PC-9 (cell line): ENCODE data around the gene RGS3. TPM values are rescaled to one million over a fixed set of nuclear protein-coding genes. Genes with fewer than 3 reads are reported as not detected.

Experiments used
- BruUV-seq: library from RNA; stranded (reverse); fragments of 400-500 nt; replicated peaks from 2 replicates; lab custom pipeline; 2021; lab: Mats Ljungman, UMichigan
- CTCF ChIA-PET: fragments of 300-600 bp; sonication (Branson Sonifier 250); formaldehyde crosslinking; loops from one replicate; lab custom pipeline; 2022; ENCODE audit warnings: antibody characterized with exemption; lab: Charles Lee
- POLR2A ChIA-PET: fragments of 300-600 bp; sonication (Branson Sonifier 250); formaldehyde crosslinking; loops from one replicate; lab custom pipeline; 2022; ENCODE audit warnings: antibody characterized with exemption; ENCODE audit not compliant: unreplicated experiment; lab: Charles Lee
- DNase-seq, 2 experiments: peaks; one replicate each; pipeline versions ENCODE4 v3.0.0 to v3.0.0-alpha.2; 2015 to 2022; ENCODE audit warnings: mixed read lengths in 1 of 2
- H2AFZ ChIP-seq: fragments of 200-600 bp; sonication (generic); 2 replicates; pipeline ENCODE4 v1.8.1; 2017; ENCODE audit warnings: antibody characterized with exemption
- H3F3A ChIP-seq: fragments of 200-600 bp; sonication (generic); 2 replicates; pipeline ENCODE4 v1.8.1; 2017; ENCODE audit warnings: antibody characterized with exemption, mild to moderate bottlenecking, low read depth; ENCODE audit not compliant: insufficient read depth
- H3K27ac ChIP-seq: fragments of 200-600 bp; sonication (generic); 2 replicates; pipeline ENCODE4 v1.6.1; 2016; ENCODE audit warnings: mixed run types
- H3K27me3 ChIP-seq: fragments of 200-600 bp; sonication (generic); 2 replicates; pipeline ENCODE4 v1.6.1; 2016; ENCODE audit warnings: low read depth, mixed run types; ENCODE audit not compliant: insufficient read depth
- H3K36me3 ChIP-seq: fragments of 200-600 bp; sonication (generic); 2 replicates; pipeline ENCODE4 v1.6.1; 2016; ENCODE audit warnings: low read depth, mixed run types
- H3K4me1 ChIP-seq: fragments of 200-600 bp; sonication (generic); replicated peaks from 2 replicates; pipeline ENCODE4 v1.6.1; 2016; ENCODE audit warnings: mixed run types; ENCODE audit not compliant: insufficient read depth
- H3K4me2 ChIP-seq: fragments of 200-600 bp; sonication (generic); 2 replicates; pipeline ENCODE4 v1.6.1; 2017; ENCODE audit warnings: mixed run types
- H3K4me3 ChIP-seq: fragments of 200-600 bp; sonication (generic); 2 replicates; pipeline ENCODE4 v1.6.1; 2016; ENCODE audit warnings: mixed run types
- H3K79me2 ChIP-seq: fragments of 200-600 bp; sonication (generic); 2 replicates; pipeline ENCODE4 v1.6.1; 2017; ENCODE audit warnings: low read depth, mixed run types
- H3K9me2 ChIP-seq: fragments of 200-600 bp; sonication (generic); 2 replicates; pipeline ENCODE4 v1.8.1; 2017; ENCODE audit warnings: mild to moderate bottlenecking; ENCODE audit not compliant: insufficient read depth
- H3K9me3 ChIP-seq: fragments of 200-600 bp; sonication (generic); 2 replicates; pipeline ENCODE4 v1.8.1; 2016; ENCODE audit warnings: low read depth; ENCODE audit not compliant: insufficient read depth
- H4K20me1 ChIP-seq: fragments of 200-600 bp; sonication (generic); 2 replicates; pipeline ENCODE4 v1.8.1; 2017; ENCODE audit not compliant: insufficient read depth
- EZH2 ChIP-seq: fragments of 200-600 bp; sonication (generic); IDR thresholded peaks from 2 replicates; pipeline ENCODE4 v1.8.0; 2017; ENCODE audit warnings: antibody characterized with exemption, low read depth
- intact Hi-C: fragments of 100-400 bp; cut with micrococcal nuclease; formaldehyde crosslinking; loops from one replicate; pipeline ENCODE4 v1.10.0; 2022; ENCODE audit not compliant: unreplicated experiment
- total RNA-seq: library from RNA; stranded (reverse); gene quantifications from 2 replicates; pipeline ENCODE4 v1.2.3, GENCODE V29; 2021
- TF ChIP-seq, protein P1 (sequence below): fragments of 200-600 bp; sonication (generic); conservative IDR thresholded peaks from 2 replicates; pipeline ENCODE4 v1.6.1; 2017; ENCODE audit warnings: mixed run types, antibody characterized with exemption, mild to moderate bottlenecking, moderate library complexity

RGS3 gene
- total RNA-seq, 1 experiment from 2014 or later, result 75.8 TPM

DNA sequence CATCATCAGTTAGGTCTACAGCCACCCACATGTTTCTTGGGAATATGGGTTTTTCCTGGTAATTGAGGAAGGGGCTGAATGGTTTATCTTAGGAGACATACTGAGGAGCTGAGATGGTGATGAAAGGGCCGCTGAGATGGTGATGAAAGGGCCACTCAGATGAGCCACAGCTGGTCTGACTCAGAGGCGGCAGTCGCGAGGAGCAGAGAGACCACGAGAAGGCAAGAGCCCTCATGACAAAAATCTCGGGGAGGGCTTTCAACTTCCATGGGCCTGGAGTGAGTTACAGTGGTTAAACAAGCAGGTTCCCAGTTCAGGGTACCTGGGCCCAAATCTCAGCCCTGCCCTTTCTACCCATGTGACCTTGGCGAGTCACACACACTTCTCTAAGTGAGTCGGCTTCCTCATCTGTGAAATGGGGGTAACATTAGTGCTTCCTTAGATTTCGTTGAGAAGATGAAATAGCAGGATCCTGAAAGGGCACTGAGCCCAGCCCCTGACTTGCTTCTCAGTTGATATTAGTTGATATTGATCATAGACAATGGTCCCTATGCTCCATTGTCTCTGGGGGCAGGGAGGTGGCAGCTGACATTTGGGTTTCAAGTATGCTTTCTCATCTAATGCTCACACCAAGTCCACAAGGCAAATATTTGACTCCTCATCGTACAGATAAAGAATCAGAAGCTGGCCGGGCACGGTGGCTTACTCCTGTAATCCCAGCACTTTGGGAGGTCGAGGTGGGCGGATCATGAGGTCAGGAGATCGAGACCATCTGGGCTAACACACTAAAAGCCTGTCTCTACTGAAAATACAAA, 169.5 kb downstream of the RGS3 start:
- Histone ChIP-seq H3K4me1 (no peaks in the 10 kb centered on the region), H4K20me1 (no peaks in the 10 kb centered on the region), H3K4me3 (no peak overlapping the region), H3K79me2 (no peaks in the 10 kb centered on the region), H3K27ac (no peak overlapping the region), H3K9me2 (no peaks in the 10 kb centered on the region), H3K36me3 (no peaks in the 10 kb centered on the region), H3K27me3 (no peaks in the 10 kb centered on the region), H3F3A (0 out of 2 replicates have a peak, but pooled peaks cover 4% of the 10 kb centered on the region), H3K9me3 (no peaks in the 10 kb centered on the region), H3K4me2 (no peak overlapping the region), H2AFZ (no peak overlapping the region)
- no TSS peak for BruUV-seq
- DNase-seq, result no peak
- POLR2A ChIA-PET, result no interaction called here
- intact Hi-C loops, result no loop called here
- CTCF ChIA-PET, result no interaction called here
- no peak for TF ChIP-seq EZH2
- TF ChIP-seq, protein P1, sequence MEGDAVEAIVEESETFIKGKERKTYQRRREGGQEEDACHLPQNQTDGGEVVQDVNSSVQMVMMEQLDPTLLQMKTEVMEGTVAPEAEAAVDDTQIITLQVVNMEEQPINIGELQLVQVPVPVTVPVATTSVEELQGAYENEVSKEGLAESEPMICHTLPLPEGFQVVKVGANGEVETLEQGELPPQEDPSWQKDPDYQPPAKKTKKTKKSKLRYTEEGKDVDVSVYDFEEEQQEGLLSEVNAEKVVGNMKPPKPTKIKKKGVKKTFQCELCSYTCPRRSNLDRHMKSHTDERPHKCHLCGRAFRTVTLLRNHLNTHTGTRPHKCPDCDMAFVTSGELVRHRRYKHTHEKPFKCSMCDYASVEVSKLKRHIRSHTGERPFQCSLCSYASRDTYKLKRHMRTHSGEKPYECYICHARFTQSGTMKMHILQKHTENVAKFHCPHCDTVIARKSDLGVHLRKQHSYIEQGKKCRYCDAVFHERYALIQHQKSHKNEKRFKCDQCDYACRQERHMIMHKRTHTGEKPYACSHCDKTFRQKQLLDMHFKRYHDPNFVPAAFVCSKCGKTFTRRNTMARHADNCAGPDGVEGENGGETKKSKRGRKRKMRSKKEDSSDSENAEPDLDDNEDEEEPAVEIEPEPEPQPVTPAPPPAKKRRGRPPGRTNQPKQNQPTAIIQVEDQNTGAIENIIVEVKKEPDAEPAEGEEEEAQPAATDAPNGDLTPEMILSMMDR, result no peak

DNA sequence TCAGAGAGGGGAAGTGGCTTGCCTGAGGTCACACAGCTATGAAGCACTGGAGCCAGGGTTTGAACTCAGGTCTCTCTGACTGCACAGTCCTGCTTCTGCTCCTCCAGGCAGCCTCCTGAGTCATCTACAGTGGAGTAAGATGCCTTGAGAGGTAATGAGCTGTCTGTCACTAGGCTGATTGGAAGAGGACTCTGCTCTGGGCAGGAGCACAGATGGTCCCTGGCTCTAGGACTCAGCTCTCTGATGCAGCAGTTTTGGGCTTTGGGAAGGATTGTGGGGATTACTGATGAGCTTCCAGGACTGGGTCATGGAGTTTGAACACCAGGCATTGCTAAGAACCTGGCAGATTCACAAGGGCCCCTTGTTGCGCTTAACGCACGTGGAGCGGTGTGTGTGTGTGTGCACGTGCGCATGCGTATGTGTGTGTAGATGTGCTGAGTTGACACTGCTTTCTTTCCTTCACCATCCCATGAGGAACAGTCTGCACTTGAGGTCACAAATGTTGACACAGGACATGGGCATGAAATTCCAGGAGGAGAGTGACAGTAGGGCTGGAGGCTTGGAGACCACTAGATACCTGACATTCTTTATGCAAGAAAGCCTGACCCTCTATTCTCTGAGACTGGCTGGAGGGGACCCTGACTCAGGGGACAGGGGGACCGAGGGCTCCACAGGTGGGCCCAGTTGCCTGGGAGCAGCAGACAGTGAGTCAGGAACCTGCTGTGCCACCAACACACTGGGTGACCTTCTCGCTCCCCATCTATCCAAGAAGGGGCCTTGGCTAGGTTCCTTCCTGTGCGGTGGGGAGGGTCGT, 170.5 kb downstream of the RGS3 start:
- no TSS peak for BruUV-seq

More for the DNA sequence above, 170.5 kb downstream of the RGS3 start:
- Histone ChIP-seq H3K9me3 (no peaks in the 10 kb centered on the region), H3K27ac (no peak overlapping the region), H3K4me2 (no peak overlapping the region), H3K36me3 (no peaks in the 10 kb centered on the region), H3K4me1 (no peaks in the 10 kb centered on the region), H4K20me1 (no peaks in the 10 kb centered on the region), H3K9me2 (no peaks in the 10 kb centered on the region), H3K27me3 (no peaks in the 10 kb centered on the region), H2AFZ (no peak overlapping the region), H3F3A (0 out of 2 replicates have a peak, but pooled peaks cover 4% of the 10 kb centered on the region), H3K4me3 (no peak overlapping the region), H3K79me2 (no peaks in the 10 kb centered on the region)
- CTCF ChIA-PET, result no interaction called here
- DNase-seq, result no peak
- POLR2A ChIA-PET, result interaction anchor here (0.6 kb wide), 1 partner anchor 269 kb away, joined by 4 read pairs; no protein-coding TSS in a partner anchor
- TF ChIP-seq, protein P1, result no peak
- no peak for TF ChIP-seq EZH2
- intact Hi-C loops, result no loop called here
